ENCODE measurements around the gene WDR44. TPM values are rescaled to one million over a fixed set of nuclear protein-coding genes. Genes with fewer than 3 reads are reported as not detected.
A peak's percentile ranks its signal among the peaks of the same experiment; 100 is the strongest.

WDR44 gene
- total RNA-seq, 1 donor: 21.0 TPM

GRCh38 chrX:118348186-118348810, 2.4 kb downstream of the WDR44 start:
- Histone ChIP-seq H3K4me3 (ENCODE audit: insufficient read depth, low read length) (peak overlapping the region; percentile 83), H2AFZ (ENCODE audit: low read length) (no peak overlapping the region), H3K4me2 (ENCODE audit: insufficient read depth, low read length) (peak overlapping the region; percentile 79), H3K36me3 (ENCODE audit: insufficient read depth, low read length) (no peaks in the 10 kb centered on the region), H3K79me2 (ENCODE audit: insufficient read depth, low read length) (peaks cover 59% of the 10 kb centered on the region), H4K20me1 (ENCODE audit: insufficient read depth, low read length) (peaks cover 20% of the 10 kb centered on the region), H3K27ac (ENCODE audit: low read depth, low read length) (peak overlapping the region; percentile 79), H3K27me3 (ENCODE audit: insufficient read depth, low read length) (no peaks in the 10 kb centered on the region), H3K4me1 (ENCODE audit: insufficient read depth, low read length) (peaks cover 12% of the 10 kb centered on the region), H3K9me3 (ENCODE audit: low read depth, low read length) (no peaks in the 10 kb centered on the region)
- no peak for TF ChIP-seq CTCF (IDR thresholded peaks at IDR 0.05; ENCODE audit: extremely low read depth, low read depth, low read length)
- no peak for DNase-seq (ENCODE audit: insufficient read length, low spot score, missing footprints)

- Histone ChIP-seq H2AFZ (ENCODE audit: low read length) (no peak overlapping the region), H3K27me3 (ENCODE audit: insufficient read depth, low read length) (no peaks in the 10 kb centered on the region), H4K20me1 (ENCODE audit: insufficient read depth, low read length) (peaks cover 20% of the 10 kb centered on the region), H3K27ac (ENCODE audit: low read depth, low read length) (no peak overlapping the region), H3K4me3 (ENCODE audit: insufficient read depth, low read length) (no peak overlapping the region), H3K79me2 (ENCODE audit: insufficient read depth, low read length) (peaks cover 66% of the 10 kb centered on the region), H3K4me1 (ENCODE audit: insufficient read depth, low read length) (peaks cover 12% of the 10 kb centered on the region), H3K9me3 (ENCODE audit: low read depth, low read length) (no peaks in the 10 kb centered on the region), H3K36me3 (ENCODE audit: insufficient read depth, low read length) (no peaks in the 10 kb centered on the region), H3K4me2 (ENCODE audit: insufficient read depth, low read length) (no peak overlapping the region)
- TF ChIP-seq CTCF (IDR thresholded peaks at IDR 0.05; ENCODE audit: extremely low read depth, low read depth, low read length): no peak
- no peak for DNase-seq (ENCODE audit: insufficient read length, low spot score, missing footprints)
Measured at GRCh38 chrX:118349188-118349587, 3.3 kb downstream of the WDR44 start.

GRCh38 chrX:118350221-118350620, 4.3 kb downstream of the WDR44 start:
- Histone ChIP-seq H3K4me2 (ENCODE audit: insufficient read depth, low read length) (peak overlapping the region; percentile 59), H3K36me3 (ENCODE audit: insufficient read depth, low read length) (no peaks in the 10 kb centered on the region), H4K20me1 (ENCODE audit: insufficient read depth, low read length) (peaks cover 25% of the 10 kb centered on the region), H3K4me3 (ENCODE audit: insufficient read depth, low read length) (peak overlapping the region; percentile 44), H3K9me3 (ENCODE audit: low read depth, low read length) (no peaks in the 10 kb centered on the region), H2AFZ (ENCODE audit: low read length) (no peak overlapping the region), H3K27me3 (ENCODE audit: insufficient read depth, low read length) (no peaks in the 10 kb centered on the region), H3K27ac (ENCODE audit: low read depth, low read length) (peak overlapping the region; percentile 36), H3K4me1 (ENCODE audit: insufficient read depth, low read length) (peaks cover 12% of the 10 kb centered on the region), H3K79me2 (ENCODE audit: insufficient read depth, low read length) (peaks cover 75% of the 10 kb centered on the region)
- DNase-seq (ENCODE audit: insufficient read length, low spot score, missing footprints): no peak
- TF ChIP-seq CTCF (IDR thresholded peaks at IDR 0.05; ENCODE audit: extremely low read depth, low read depth, low read length): no peak

GRCh38 chrX:118350706-118351105, 4.8 kb downstream of the WDR44 start:
- no peaks in the 10 kb centered on the region for H3K9me3 ChIP-seq (ENCODE audit: low read depth, low read length)
- peaks cover 30% of the 10 kb centered on the region for H4K20me1 ChIP-seq (ENCODE audit: insufficient read depth, low read length)
- DNase-seq (ENCODE audit: insufficient read length, low spot score, missing footprints): no peak

More at GRCh38 chrX:118350706-118351105, 4.8 kb downstream of the WDR44 start:
- H3K4me1 ChIP-seq (ENCODE audit: insufficient read depth, low read length): peaks cover 14% of the 10 kb centered on the region
- peak overlapping the region; percentile 20 for H3K27ac ChIP-seq (ENCODE audit: low read depth, low read length)
- no peaks in the 10 kb centered on the region for H3K36me3 ChIP-seq (ENCODE audit: insufficient read depth, low read length)
- H3K79me2 ChIP-seq (ENCODE audit: insufficient read depth, low read length): peaks cover 79% of the 10 kb centered on the region
- no peaks in the 10 kb centered on the region for H3K27me3 ChIP-seq (ENCODE audit: insufficient read depth, low read length)
- H2AFZ ChIP-seq (ENCODE audit: low read length): no peak overlapping the region
- no peak for TF ChIP-seq CTCF (IDR thresholded peaks at IDR 0.05; ENCODE audit: extremely low read depth, low read depth, low read length)
- H3K4me2 ChIP-seq (ENCODE audit: insufficient read depth, low read length): peak overlapping the region; percentile 10
- no peak overlapping the region for H3K4me3 ChIP-seq (ENCODE audit: insufficient read depth, low read length)
